GM23338 (cell line): ENCODE data around the gene KLHL17. TPM values are rescaled to one million over a fixed set of nuclear protein-coding genes. Genes with fewer than 3 reads are reported as not detected.

Source experiments
- ATAC-seq: fragments of 200-7000 bp; cut with Tn5 transposase; 3 replicates; pipeline ENCODE4 v1.9.1; 2020
- DNase-seq: peaks from one replicate; pipeline ENCODE4 v3.0.0-alpha.2; 2015; ENCODE audit warnings: low spot score
- H2AFZ ChIP-seq: fragments of 200-600 bp; sonication (generic); 2 replicates; pipeline ENCODE4 v1.8.0; 2016; ENCODE audit warnings: antibody characterized with exemption, mild to moderate bottlenecking, moderate library complexity
- H3F3A ChIP-seq: fragments of 200-600 bp; sonication (generic); replicated peaks from 2 replicates; pipeline ENCODE4 v1.8.0; 2017; ENCODE audit warnings: antibody characterized with exemption, mixed run types, low read depth
- H3K27ac ChIP-seq: fragments of 200-600 bp; sonication (generic); 2 replicates; pipeline ENCODE4 v1.6.1; 2016; ENCODE audit warnings: low read depth
- H3K27me3 ChIP-seq: fragments of 200-600 bp; sonication (generic); 2 replicates; pipeline ENCODE4 v1.8.0; 2016; ENCODE audit warnings: mild to moderate bottlenecking, mixed run types, moderate library complexity; ENCODE audit not compliant: insufficient read depth
- H3K36me3 ChIP-seq: fragments of 200-600 bp; sonication (generic); 2 replicates; pipeline ENCODE4 v1.8.0; 2016; ENCODE audit warnings: mild to moderate bottlenecking; ENCODE audit not compliant: insufficient read depth
- H3K4me1 ChIP-seq: fragments of 200-600 bp; sonication (generic); 2 replicates; pipeline ENCODE4 v1.8.0; 2016; ENCODE audit warnings: mild to moderate bottlenecking, moderate library complexity; ENCODE audit not compliant: insufficient read depth
- H3K4me2 ChIP-seq: fragments of 200-600 bp; sonication (generic); 2 replicates; pipeline ENCODE4 v1.7.1; 2017; ENCODE audit warnings: mixed run types
- H3K4me3 ChIP-seq: fragments of 200-600 bp; sonication (generic); 2 replicates; pipeline ENCODE4 v1.6.1; 2016; ENCODE audit warnings: mixed run types
- H3K79me2 ChIP-seq: fragments of 200-600 bp; sonication (generic); replicated peaks from 2 replicates; pipeline ENCODE4 v1.8.0; 2017; ENCODE audit warnings: mild to moderate bottlenecking; ENCODE audit not compliant: insufficient read depth
- H3K9me2 ChIP-seq: fragments of 200-600 bp; sonication (generic); 2 replicates; pipeline ENCODE4 v1.8.0; 2017; ENCODE audit not compliant: insufficient read depth
- H4K20me1 ChIP-seq: fragments of 200-600 bp; sonication (generic); replicated peaks from 2 replicates; pipeline ENCODE4 v1.8.0; 2017; ENCODE audit warnings: mild to moderate bottlenecking; ENCODE audit not compliant: insufficient read depth
- H3K27ac Mint-ChIP-seq: 2 replicates; pipeline ENCODE4 v1.8.0; 2020; ENCODE audit warnings: inconsistent platforms, mild to moderate bottlenecking, moderate library complexity, mixed read lengths
- H3K27me3 Mint-ChIP-seq: 3 replicates; pipeline ENCODE4 v1.8.0; 2022; ENCODE audit warnings: low read depth, mild to moderate bottlenecking, moderate library complexity, mixed read lengths, inconsistent platforms; ENCODE audit not compliant: insufficient read depth, poor library complexity
- H3K36me3 Mint-ChIP-seq: 3 replicates; pipeline ENCODE4 v1.8.0; 2021; ENCODE audit warnings: low read depth, mild to moderate bottlenecking, inconsistent platforms, moderate library complexity, mixed read lengths
- H3K4me1 Mint-ChIP-seq: 3 replicates; pipeline ENCODE4 v1.8.0; 2020; ENCODE audit warnings: mild to moderate bottlenecking, inconsistent platforms, mixed read lengths
- H3K4me3 Mint-ChIP-seq: 3 replicates; pipeline ENCODE4 v1.8.0; 2021; ENCODE audit warnings: moderate library complexity, mild to moderate bottlenecking, inconsistent platforms, mixed read lengths
- H3K9me3 Mint-ChIP-seq: 3 replicates; pipeline ENCODE4 v1.8.0; 2020; ENCODE audit warnings: moderate library complexity, mild to moderate bottlenecking, inconsistent platforms, mixed read lengths
- CREB1 ChIP-seq: fragments of 250-450 bp; sonication (Bioruptor Pico); IDR thresholded peaks from 2 replicates; pipeline ENCODE4 v1.5.0; 2020; ENCODE audit warnings: low read depth, mild to moderate bottlenecking, moderate library complexity
- EZH2 ChIP-seq: fragments of 200-600 bp; sonication (generic); IDR thresholded peaks from one replicate; pipeline ENCODE4 v1.8.0; 2017; ENCODE audit warnings: antibody characterized with exemption, mild to moderate bottlenecking, low read depth; ENCODE audit not compliant: unreplicated experiment
- EZH2phosphoT487 ChIP-seq: fragments of 200-600 bp; sonication (generic); IDR thresholded peaks from one replicate; pipeline ENCODE4 v1.8.1; 2018; ENCODE audit warnings: antibody characterized with exemption; ENCODE audit not compliant: unreplicated experiment
- JUNB ChIP-seq: IDR thresholded peaks from one replicate; pipeline ENCODE4 v1.6.1; 2016; ENCODE audit warnings: antibody characterized with exemption; ENCODE audit not compliant: unreplicated experiment
- NANOG ChIP-seq: IDR thresholded peaks from 2 replicates; pipeline ENCODE4 v1.6.1; 2016; ENCODE audit warnings: antibody characterized with exemption, borderline replicate concordance
- POLR2AphosphoS5 ChIP-seq: IDR thresholded peaks from 2 replicates; pipeline ENCODE4 v1.6.1; 2016; ENCODE audit warnings: antibody characterized with exemption, low read depth
- STAT1 ChIP-seq: IDR thresholded peaks from one replicate; pipeline ENCODE4 v1.6.1; 2016; ENCODE audit warnings: antibody characterized with exemption; ENCODE audit not compliant: unreplicated experiment
- ZNF114 ChIP-seq: fragments of 250-450 bp; sonication (Bioruptor Pico); IDR thresholded peaks from 2 replicates; pipeline ENCODE4 v1.5.0; 2020; ENCODE audit warnings: mild to moderate bottlenecking, moderate library complexity
- ZNF331 ChIP-seq: fragments of 250-450 bp; sonication (Bioruptor Pico); IDR thresholded peaks from 2 replicates; pipeline ENCODE4 v1.5.0; 2020; ENCODE audit warnings: low read depth, mild to moderate bottlenecking, moderate library complexity
- polyA plus RNA-seq: library from polyadenylated mRNA; unstranded; fragments of >200 nt; fragmentation: Nextera tagmentation; extraction: Ambion mirVana; gene quantifications from 2 replicates; pipeline ENCODE4 v1.2.1, GENCODE V29; 2016
- total RNA-seq: library from RNA; depleted of rRNA; stranded (reverse); fragments of >200 nt; shearing (Covaris generic); gene quantifications from 2 replicates; pipeline ENCODE4 v1.2.3, GENCODE V29; 2014
- TF ChIP-seq, protein P1 (sequence below): IDR thresholded peaks from one replicate; pipeline ENCODE4 v1.6.1; 2018; ENCODE audit warnings: antibody characterized with exemption; ENCODE audit not compliant: unreplicated experiment
- TF ChIP-seq, protein P2 (sequence below): IDR thresholded peaks from 2 replicates; pipeline ENCODE4 v1.6.1; 2016; ENCODE audit warnings: antibody characterized with exemption
- TF ChIP-seq, protein P3 (sequence below), 2 experiments: fragments of 200-600 bp in 1 of 2; sonication (generic) in 1 of 2; conservative IDR thresholded peaks; 2 replicates each; pipeline versions ENCODE4 v1.5.1 to v1.6.1; 2016 to 2017; ENCODE audit warnings: antibody characterized with exemption in 2 of 2, low read depth in 2 of 2, mild to moderate bottlenecking in 2 of 2, moderate library complexity in 1 of 2
- TF ChIP-seq, protein P4 (sequence below): fragments of 250-450 bp; sonication (Bioruptor Pico); IDR thresholded peaks from 2 replicates; pipeline ENCODE4 v1.5.0; 2020; ENCODE audit warnings: mild to moderate bottlenecking, moderate library complexity

The KLHL17 gene
- total and polyA plus RNA-seq, 2 experiments from 2014 or later, result 16.5 to 37.1 TPM

DNA sequence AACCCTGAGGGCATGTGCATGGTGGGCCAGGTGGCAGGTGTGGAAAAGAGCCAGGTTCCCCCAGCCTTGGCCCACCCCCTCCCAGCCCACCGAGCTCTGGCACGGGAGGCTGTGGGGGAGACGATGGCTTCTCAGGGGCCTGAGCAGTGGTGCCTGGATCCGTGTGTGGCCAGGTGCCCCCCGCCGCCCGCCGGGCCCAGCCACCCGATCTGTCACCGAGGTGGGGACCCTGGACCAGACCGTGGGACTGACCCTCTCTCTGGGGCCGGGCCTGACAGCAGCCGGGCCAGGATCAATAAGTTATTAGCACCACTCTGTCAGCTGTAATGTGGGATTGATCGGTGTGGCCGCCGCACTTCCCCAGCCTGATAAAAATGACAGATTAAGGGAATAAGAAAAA is 22.9 kb upstream of the KLHL17 start:
- Mint-ChIP-seq H3K36me3 (no peaks in the 10 kb centered on the region), H3K4me3 (no peak overlapping the region), H3K27ac (no peak overlapping the region), H3K4me1 (peaks cover 11% of the 10 kb centered on the region), H3K9me3 (no peaks in the 10 kb centered on the region; the same call in 2 of the 3 replicates), H3K27me3 (peaks cover 70% of the 10 kb centered on the region)
- no peak for ATAC-seq
- H3K9me2 ChIP-seq, result no peaks in the 10 kb centered on the region
- H3K36me3 ChIP-seq, result no peaks in the 10 kb centered on the region
- H3K79me2 ChIP-seq, result no peaks in the 10 kb centered on the region
- no peak for DNase-seq
- no peak overlapping the region for H3K4me2 ChIP-seq
- no peak overlapping the region for H2AFZ ChIP-seq
- H3F3A ChIP-seq, result no peaks in the 10 kb centered on the region
- peaks cover 89% of the 10 kb centered on the region for H3K27me3 ChIP-seq
- no peak for TF ChIP-seq CREB1
- TF ChIP-seq, protein P1, sequence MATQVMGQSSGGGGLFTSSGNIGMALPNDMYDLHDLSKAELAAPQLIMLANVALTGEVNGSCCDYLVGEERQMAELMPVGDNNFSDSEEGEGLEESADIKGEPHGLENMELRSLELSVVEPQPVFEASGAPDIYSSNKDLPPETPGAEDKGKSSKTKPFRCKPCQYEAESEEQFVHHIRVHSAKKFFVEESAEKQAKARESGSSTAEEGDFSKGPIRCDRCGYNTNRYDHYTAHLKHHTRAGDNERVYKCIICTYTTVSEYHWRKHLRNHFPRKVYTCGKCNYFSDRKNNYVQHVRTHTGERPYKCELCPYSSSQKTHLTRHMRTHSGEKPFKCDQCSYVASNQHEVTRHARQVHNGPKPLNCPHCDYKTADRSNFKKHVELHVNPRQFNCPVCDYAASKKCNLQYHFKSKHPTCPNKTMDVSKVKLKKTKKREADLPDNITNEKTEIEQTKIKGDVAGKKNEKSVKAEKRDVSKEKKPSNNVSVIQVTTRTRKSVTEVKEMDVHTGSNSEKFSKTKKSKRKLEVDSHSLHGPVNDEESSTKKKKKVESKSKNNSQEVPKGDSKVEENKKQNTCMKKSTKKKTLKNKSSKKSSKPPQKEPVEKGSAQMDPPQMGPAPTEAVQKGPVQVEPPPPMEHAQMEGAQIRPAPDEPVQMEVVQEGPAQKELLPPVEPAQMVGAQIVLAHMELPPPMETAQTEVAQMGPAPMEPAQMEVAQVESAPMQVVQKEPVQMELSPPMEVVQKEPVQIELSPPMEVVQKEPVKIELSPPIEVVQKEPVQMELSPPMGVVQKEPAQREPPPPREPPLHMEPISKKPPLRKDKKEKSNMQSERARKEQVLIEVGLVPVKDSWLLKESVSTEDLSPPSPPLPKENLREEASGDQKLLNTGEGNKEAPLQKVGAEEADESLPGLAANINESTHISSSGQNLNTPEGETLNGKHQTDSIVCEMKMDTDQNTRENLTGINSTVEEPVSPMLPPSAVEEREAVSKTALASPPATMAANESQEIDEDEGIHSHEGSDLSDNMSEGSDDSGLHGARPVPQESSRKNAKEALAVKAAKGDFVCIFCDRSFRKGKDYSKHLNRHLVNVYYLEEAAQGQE, result no peak
- TF ChIP-seq EZH2phosphoT487, result no peak
- no peak for TF ChIP-seq JUNB
- TF ChIP-seq ZNF331 (CRISPR knock-in tag), result no peak
- TF ChIP-seq, protein P2, sequence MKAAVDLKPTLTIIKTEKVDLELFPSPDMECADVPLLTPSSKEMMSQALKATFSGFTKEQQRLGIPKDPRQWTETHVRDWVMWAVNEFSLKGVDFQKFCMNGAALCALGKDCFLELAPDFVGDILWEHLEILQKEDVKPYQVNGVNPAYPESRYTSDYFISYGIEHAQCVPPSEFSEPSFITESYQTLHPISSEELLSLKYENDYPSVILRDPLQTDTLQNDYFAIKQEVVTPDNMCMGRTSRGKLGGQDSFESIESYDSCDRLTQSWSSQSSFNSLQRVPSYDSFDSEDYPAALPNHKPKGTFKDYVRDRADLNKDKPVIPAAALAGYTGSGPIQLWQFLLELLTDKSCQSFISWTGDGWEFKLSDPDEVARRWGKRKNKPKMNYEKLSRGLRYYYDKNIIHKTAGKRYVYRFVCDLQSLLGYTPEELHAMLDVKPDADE, result no peak
- TF ChIP-seq POLR2AphosphoS5, result no peak
- no peak for TF ChIP-seq NANOG
- TF ChIP-seq EZH2, result no peak
- TF ChIP-seq STAT1, result no peak
- TF ChIP-seq, protein P3, sequence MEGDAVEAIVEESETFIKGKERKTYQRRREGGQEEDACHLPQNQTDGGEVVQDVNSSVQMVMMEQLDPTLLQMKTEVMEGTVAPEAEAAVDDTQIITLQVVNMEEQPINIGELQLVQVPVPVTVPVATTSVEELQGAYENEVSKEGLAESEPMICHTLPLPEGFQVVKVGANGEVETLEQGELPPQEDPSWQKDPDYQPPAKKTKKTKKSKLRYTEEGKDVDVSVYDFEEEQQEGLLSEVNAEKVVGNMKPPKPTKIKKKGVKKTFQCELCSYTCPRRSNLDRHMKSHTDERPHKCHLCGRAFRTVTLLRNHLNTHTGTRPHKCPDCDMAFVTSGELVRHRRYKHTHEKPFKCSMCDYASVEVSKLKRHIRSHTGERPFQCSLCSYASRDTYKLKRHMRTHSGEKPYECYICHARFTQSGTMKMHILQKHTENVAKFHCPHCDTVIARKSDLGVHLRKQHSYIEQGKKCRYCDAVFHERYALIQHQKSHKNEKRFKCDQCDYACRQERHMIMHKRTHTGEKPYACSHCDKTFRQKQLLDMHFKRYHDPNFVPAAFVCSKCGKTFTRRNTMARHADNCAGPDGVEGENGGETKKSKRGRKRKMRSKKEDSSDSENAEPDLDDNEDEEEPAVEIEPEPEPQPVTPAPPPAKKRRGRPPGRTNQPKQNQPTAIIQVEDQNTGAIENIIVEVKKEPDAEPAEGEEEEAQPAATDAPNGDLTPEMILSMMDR (conservative IDR thresholded peaks at IDR 0.05; ENCODE audit: low read depth in 2 of 2), result no peak
- TF ChIP-seq ZNF114 (CRISPR knock-in tag), result no peak
- TF ChIP-seq, protein P4, sequence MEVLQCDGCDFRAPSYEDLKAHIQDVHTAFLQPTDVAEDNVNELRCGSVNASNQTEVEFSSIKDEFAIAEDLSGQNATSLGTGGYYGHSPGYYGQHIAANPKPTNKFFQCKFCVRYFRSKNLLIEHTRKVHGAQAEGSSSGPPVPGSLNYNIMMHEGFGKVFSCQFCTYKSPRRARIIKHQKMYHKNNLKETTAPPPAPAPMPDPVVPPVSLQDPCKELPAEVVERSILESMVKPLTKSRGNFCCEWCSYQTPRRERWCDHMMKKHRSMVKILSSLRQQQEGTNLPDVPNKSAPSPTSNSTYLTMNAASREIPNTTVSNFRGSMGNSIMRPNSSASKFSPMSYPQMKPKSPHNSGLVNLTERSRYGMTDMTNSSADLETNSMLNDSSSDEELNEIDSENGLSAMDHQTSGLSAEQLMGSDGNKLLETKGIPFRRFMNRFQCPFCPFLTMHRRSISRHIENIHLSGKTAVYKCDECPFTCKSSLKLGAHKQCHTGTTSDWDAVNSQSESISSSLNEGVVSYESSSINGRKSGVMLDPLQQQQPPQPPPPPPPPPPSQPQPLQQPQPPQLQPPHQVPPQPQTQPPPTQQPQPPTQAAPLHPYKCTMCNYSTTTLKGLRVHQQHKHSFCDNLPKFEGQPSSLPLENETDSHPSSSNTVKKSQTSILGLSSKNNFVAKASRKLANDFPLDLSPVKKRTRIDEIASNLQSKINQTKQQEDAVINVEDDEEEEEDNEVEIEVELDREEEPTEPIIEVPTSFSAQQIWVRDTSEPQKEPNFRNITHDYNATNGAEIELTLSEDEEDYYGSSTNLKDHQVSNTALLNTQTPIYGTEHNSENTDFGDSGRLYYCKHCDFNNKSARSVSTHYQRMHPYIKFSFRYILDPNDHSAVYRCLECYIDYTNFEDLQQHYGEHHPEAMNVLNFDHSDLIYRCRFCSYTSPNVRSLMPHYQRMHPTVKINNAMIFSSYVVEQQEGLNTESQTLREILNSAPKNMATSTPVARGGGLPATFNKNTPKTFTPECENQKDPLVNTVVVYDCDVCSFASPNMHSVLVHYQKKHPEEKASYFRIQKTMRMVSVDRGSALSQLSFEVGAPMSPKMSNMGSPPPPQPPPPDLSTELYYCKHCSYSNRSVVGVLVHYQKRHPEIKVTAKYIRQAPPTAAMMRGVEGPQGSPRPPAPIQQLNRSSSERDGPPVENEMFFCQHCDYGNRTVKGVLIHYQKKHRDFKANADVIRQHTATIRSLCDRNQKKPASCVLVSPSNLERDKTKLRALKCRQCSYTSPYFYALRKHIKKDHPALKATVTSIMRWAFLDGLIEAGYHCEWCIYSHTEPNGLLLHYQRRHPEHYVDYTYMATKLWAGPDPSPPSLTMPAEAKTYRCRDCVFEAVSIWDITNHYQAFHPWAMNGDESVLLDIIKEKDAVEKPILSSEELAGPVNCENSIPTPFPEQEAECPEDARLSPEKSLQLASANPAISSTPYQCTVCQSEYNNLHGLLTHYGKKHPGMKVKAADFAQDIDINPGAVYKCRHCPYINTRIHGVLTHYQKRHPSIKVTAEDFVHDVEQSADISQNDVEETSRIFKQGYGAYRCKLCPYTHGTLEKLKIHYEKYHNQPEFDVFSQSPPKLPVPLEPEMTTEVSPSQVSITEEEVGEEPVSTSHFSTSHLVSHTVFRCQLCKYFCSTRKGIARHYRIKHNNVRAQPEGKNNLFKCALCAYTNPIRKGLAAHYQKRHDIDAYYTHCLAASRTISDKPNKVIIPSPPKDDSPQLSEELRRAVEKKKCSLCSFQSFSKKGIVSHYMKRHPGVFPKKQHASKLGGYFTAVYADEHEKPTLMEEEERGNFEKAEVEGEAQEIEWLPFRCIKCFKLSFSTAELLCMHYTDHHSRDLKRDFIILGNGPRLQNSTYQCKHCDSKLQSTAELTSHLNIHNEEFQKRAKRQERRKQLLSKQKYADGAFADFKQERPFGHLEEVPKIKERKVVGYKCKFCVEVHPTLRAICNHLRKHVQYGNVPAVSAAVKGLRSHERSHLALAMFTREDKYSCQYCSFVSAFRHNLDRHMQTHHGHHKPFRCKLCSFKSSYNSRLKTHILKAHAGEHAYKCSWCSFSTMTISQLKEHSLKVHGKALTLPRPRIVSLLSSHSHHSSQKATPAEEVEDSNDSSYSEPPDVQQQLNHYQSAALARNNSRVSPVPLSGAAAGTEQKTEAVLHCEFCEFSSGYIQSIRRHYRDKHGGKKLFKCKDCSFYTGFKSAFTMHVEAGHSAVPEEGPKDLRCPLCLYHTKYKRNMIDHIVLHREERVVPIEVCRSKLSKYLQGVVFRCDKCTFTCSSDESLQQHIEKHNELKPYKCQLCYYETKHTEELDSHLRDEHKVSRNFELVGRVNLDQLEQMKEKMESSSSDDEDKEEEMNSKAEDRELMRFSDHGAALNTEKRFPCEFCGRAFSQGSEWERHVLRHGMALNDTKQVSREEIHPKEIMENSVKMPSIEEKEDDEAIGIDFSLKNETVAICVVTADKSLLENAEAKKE, result no peak
- H3K27ac ChIP-seq, result no peak overlapping the region
- H3K4me1 ChIP-seq, result no peaks in the 10 kb centered on the region; the same call in 1 of the 2 replicates
- H4K20me1 ChIP-seq, result no peaks in the 10 kb centered on the region
- H3K4me3 ChIP-seq, result no peak overlapping the region
